Body of pancreas (tissue), 4 donors: ENCODE results near the gene ROR1. TPM values are rescaled to one million over a fixed set of nuclear protein-coding genes. Genes with fewer than 3 reads are reported as not detected.

Experiments used
- ATAC-seq: fragments of 150-250 bp; one replicate; pipeline ENCODE4 v1.9.1; 2016
- DNase-seq, 4 donors: peaks; one replicate each; pipeline ENCODE4 v3.0.0-alpha.2; 2019
- H3K27ac ChIP-seq, 4 donors: fragments of 200-600 bp; sonication (generic); 1 replicate in 3 of 4; 2 replicates in 1 of 4; pipeline versions ENCODE4 v1.5.1 to v1.6.1; 2016 to 2019; ENCODE audit warnings: mild to moderate bottlenecking in 1 of 4, mixed read lengths in 1 of 4, moderate library complexity in 1 of 4
- H3K27me3 ChIP-seq, 2 donors: fragments of 200-600 bp; sonication (generic); one replicate each; pipeline ENCODE4 v1.6.0; 2016; ENCODE audit warnings: mild to moderate bottlenecking in 1 of 2
- H3K36me3 ChIP-seq, 2 donors: fragments of 200-600 bp; sonication (generic); replicated peaks in 1 of 2; 2 replicates each; pipeline ENCODE4 v1.5.1; 2016; ENCODE audit warnings: low read depth in 2 of 2; ENCODE audit not compliant: insufficient read depth in 1 of 2
- H3K4me1 ChIP-seq: fragments of 200-600 bp; sonication (generic); one replicate; pipeline ENCODE4 v1.6.0; 2016
- H3K4me3 ChIP-seq, 2 donors: fragments of 200-600 bp; sonication (generic); 1 replicate in 1 of 2; 2 replicates in 1 of 2; pipeline ENCODE4 v1.5.1; 2016 to 2019
- H3K9me3 ChIP-seq, 3 donors: fragments of 200-600 bp; sonication (generic); 1 replicate in 2 of 3; 2 replicates in 1 of 3; pipeline ENCODE4 v1.5.1; 2016
- CTCF ChIP-seq, 7 experiments: fragments of 450-650 bp in 4 of 7; fragments of 200-600 bp in 3 of 7; sonication (generic) in 3 of 7; IDR thresholded peaks; one replicate each; pipeline ENCODE4 v1.5.1; 2016 to 2019; ENCODE audit warnings: antibody characterized with exemption in 7 of 7
- POLR2A ChIP-seq, 3 donors: fragments of 450-650 bp; IDR thresholded peaks; one replicate each; pipeline ENCODE4 v1.6.1; 2016; ENCODE audit warnings: antibody characterized with exemption in 3 of 3, mild to moderate bottlenecking in 2 of 3
- WGBS, 2 donors: methylation state at CpG; one replicate each; pipeline ENCODE4 v1.1.5; 2017; 5-methylcytosine and 5-hydroxymethylcytosine counted together
- intact Hi-C: fragments of 100-400 bp; cut with DNase I; formaldehyde crosslinking; loops from one replicate; pipeline ENCODE4 v1.15.1; 2023
- total RNA-seq, 2 donors: library from RNA; depleted of rRNA; stranded (reverse); fragments of >200 nt; gene quantifications; one replicate each; pipeline ENCODE4 v1.1.0, GENCODE V29; 2016

The ROR1 gene
- total RNA-seq, 2 donors from 2014 or later, result 26.7 to 56.0 TPM

DNA sequence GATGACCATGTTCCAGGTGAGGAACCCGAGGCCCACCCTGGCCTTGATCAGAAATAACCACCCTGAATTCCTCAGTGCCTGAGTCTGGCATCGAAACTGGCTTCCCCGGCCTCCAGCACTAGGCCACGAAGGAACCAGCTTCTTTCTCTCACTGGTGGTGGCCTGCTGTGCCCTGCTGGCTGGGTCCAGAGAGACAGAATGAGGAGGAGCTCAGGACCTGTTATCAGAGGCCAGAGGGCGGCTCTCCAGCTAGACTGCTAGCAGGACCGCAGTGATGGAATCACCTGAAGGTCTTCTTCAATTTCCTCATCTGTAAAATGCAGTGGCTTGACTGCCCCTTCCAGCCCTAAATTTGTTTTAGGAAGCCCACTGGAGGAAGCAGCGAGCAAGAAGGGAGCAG, 20.5 kb downstream of the ROR1 start:
- ATAC-seq (no peak), DNase-seq (no peak)
- Histone ChIP-seq H3K27ac (no peak overlapping the region), H3K4me1 (peaks cover 39% of the 10 kb centered on the region), H3K4me3 (no peak overlapping the region), H3K27me3 (no peaks in the 10 kb centered on the region), H3K9me3 (no peaks in the 10 kb centered on the region), H3K36me3 (no peaks in the 10 kb centered on the region)
- 81 to 93% methylated on average over 7 of the region's 7 CpGs for WGBS, 2 donors
- intact Hi-C loops, result no loop called here
- no peak for TF ChIP-seq CTCF (IDR thresholded peaks at IDR 0.05)

GRCh38 chr1:63794939-63795378, 21.1 kb downstream of the ROR1 start:
- WGBS, 2 donors, result 90 to 95% methylated on average over 7 of the region's 7 CpGs
- Histone ChIP-seq H3K4me1 (peaks cover 39% of the 10 kb centered on the region), H3K27me3 (no peaks in the 10 kb centered on the region), H3K9me3 (no peaks in the 10 kb centered on the region), H3K27ac (no peak overlapping the region), H3K4me3 (no peak overlapping the region), H3K36me3 (no peaks in the 10 kb centered on the region)
- no peak for ATAC-seq
- DNase-seq, result no peak
- intact Hi-C loops, result no loop called here
- no peak for TF ChIP-seq POLR2A (IDR thresholded peaks at IDR 0.05)
- TF ChIP-seq CTCF (IDR thresholded peaks at IDR 0.05), result no peak

DNA sequence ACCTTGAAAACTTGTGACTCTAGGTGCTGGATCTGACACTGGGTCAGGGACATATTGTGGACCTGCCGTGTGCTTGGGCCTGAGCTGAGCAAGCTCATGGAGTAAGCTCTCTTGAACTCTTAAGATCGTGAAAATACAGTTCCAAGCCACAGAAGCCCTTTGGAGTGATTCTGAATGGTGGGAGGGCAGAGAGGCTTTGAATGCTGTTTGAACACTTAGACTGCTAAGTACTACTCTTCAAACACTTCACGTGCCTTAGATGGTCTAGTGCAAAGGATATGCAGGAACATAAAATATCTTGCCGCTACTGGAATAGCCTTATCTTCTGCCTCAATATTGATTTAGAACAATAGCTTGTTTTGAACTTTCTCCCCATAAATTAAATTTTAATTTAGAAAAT, 21.6 kb downstream of the ROR1 start:
- 37 to 46% methylated on average over 4 of the region's 4 CpGs for WGBS, 2 donors
- no peaks in the 10 kb centered on the region for H3K9me3 ChIP-seq
- ATAC-seq (no peak), DNase-seq (no peak)
- TF ChIP-seq POLR2A (IDR thresholded peaks at IDR 0.05), result no peak
- TF ChIP-seq CTCF (IDR thresholded peaks at IDR 0.05), result no peak
- peaks cover 34% of the 10 kb centered on the region for H3K4me1 ChIP-seq
- H3K4me3 ChIP-seq, result no peak overlapping the region
- H3K36me3 ChIP-seq, result no peaks in the 10 kb centered on the region
- no peak overlapping the region for H3K27ac ChIP-seq
- intact Hi-C loops, result no loop called here
- no peaks in the 10 kb centered on the region for H3K27me3 ChIP-seq

DNA sequence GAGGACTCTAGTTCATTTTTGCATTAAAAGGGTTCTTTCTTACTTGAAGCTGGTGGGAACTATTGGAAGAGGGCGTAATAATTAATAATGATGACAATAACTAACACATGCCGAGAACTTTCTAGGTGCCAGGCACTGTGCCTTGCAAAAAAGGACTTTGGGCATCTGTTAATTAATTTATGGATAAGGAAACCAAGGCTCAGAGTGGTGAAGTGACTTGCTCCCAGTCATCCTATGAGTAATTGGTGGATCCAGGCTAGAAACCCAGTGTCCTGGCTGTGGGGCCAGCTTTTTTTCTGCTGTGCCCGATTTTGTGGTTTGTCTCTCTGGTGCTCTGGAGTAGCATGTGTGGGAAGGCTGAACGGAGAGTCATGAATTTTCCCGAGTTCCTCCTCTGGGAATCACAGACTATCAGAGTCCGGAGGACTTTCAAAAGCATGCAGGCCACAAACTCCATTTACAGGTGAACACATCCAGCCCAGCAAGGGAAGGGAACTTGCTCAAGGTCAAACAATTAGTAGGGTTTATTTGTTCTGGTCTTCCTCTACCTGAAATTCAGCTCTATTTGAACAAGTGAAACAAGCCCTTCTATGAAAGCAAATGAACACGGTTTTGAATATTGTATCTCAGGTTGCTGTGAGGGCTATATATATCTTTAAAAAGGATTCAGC, 23.4 kb downstream of the ROR1 start:
- Histone ChIP-seq H3K4me1 (peaks cover 21% of the 10 kb centered on the region), H3K27me3 (no peaks in the 10 kb centered on the region)
- 81 to 84% methylated on average over 7 of the region's 7 CpGs for WGBS, 2 donors

More for the DNA sequence above, 23.4 kb downstream of the ROR1 start:
- H3K36me3 ChIP-seq, result no peaks in the 10 kb centered on the region
- no peak overlapping the region for H3K4me3 ChIP-seq
- H3K9me3 ChIP-seq, result no peaks in the 10 kb centered on the region
- ATAC-seq, result no peak
- H3K27ac ChIP-seq, result no peak overlapping the region
- TF ChIP-seq POLR2A (IDR thresholded peaks at IDR 0.05) (no peak), CTCF (IDR thresholded peaks at IDR 0.05) (no peak)
- DNase-seq, result no peak
- intact Hi-C loops, result no loop called here
